ENCODE measurements around the gene NSG2.

Gene NSG2

GRCh38 chr5:174073122-174073660 is 27.7 kb downstream of the NSG2 start:
- H3K4me3 ChIP-seq (replicated peaks; ENCODE audit: insufficient read depth, low read length), result no peak overlapping the region
- peaks cover 3% of the 10 kb centered on the region for H3K27me3 ChIP-seq (ENCODE audit: insufficient read depth, poor library complexity, severe bottlenecking)
- H3K27ac ChIP-seq (replicated peaks), result no peak overlapping the region
- DNase-seq (ENCODE audit: low read depth in 1 of 2, low spot score in 1 of 2), result no peak
- no peak for TF ChIP-seq GABPA (IDR thresholded peaks at IDR 0.05; ENCODE audit: low read depth)
- no peak for TF ChIP-seq POLR2AphosphoS5 (IDR thresholded peaks at IDR 0.05; ENCODE audit: low read depth)
- no peak for TF ChIP-seq REST (IDR thresholded peaks at IDR 0.05; ENCODE audit: insufficient replicate concordance, low read depth)
- TF ChIP-seq CTCF (IDR thresholded peaks at IDR 0.05; ENCODE audit: insufficient read depth, low read length), result no peak
- TF ChIP-seq SPI1 (IDR thresholded peaks at IDR 0.05; ENCODE audit: borderline replicate concordance, low read depth), result no peak

- TF ChIP-seq POLR2AphosphoS5 (IDR thresholded peaks at IDR 0.05; ENCODE audit: low read depth), result no peak
- no peak for TF ChIP-seq SPI1 (IDR thresholded peaks at IDR 0.05; ENCODE audit: borderline replicate concordance, low read depth)
- no peak for TF ChIP-seq REST (IDR thresholded peaks at IDR 0.05; ENCODE audit: insufficient replicate concordance, low read depth)
- TF ChIP-seq CTCF (IDR thresholded peaks at IDR 0.05; ENCODE audit: insufficient read depth, low read length), result no peak
- no peak for TF ChIP-seq GABPA (IDR thresholded peaks at IDR 0.05; ENCODE audit: low read depth)
- H3K27me3 ChIP-seq (ENCODE audit: insufficient read depth, poor library complexity, severe bottlenecking), result peaks cover 3% of the 10 kb centered on the region
- DNase-seq (ENCODE audit: low read depth in 1 of 2, low spot score in 1 of 2), result no peak
- H3K4me3 ChIP-seq (replicated peaks; ENCODE audit: insufficient read depth, low read length), result no peak overlapping the region
- no peak overlapping the region for H3K27ac ChIP-seq (replicated peaks)
Observed at GRCh38 chr5:174074369-174074768, 28.9 kb downstream of the NSG2 start.

GRCh38 chr5:174078416-174078815 is 32.9 kb downstream of the NSG2 start:
- TF ChIP-seq GABPA (IDR thresholded peaks at IDR 0.05; ENCODE audit: low read depth) (no peak), CTCF (IDR thresholded peaks at IDR 0.05; ENCODE audit: insufficient read depth, low read length) (no peak), SPI1 (IDR thresholded peaks at IDR 0.05; ENCODE audit: borderline replicate concordance, low read depth) (no peak), POLR2AphosphoS5 (IDR thresholded peaks at IDR 0.05; ENCODE audit: low read depth) (no peak), REST (IDR thresholded peaks at IDR 0.05; ENCODE audit: insufficient replicate concordance, low read depth) (no peak)
- no peak for DNase-seq (ENCODE audit: low read depth in 1 of 2, low spot score in 1 of 2)
- no peak overlapping the region for H3K4me3 ChIP-seq (replicated peaks; ENCODE audit: insufficient read depth, low read length)
- peaks cover 2% of the 10 kb centered on the region for H3K27me3 ChIP-seq (ENCODE audit: insufficient read depth, poor library complexity, severe bottlenecking)
- no peak overlapping the region for H3K27ac ChIP-seq (replicated peaks)

Data from HL-60 (cell line).